ENCODE measurements around the gene ELP5. TPM values are rescaled to one million over a fixed set of nuclear protein-coding genes. Genes with fewer than 3 reads are reported as not detected.

The ELP5 gene
- total and polyA plus RNA-seq, 2 donors (not counting 3 experiments of a cell fraction or from before 2014, with no cell fraction given) = 44.4 to 54.7 TPM

GRCh38 chr17:7237266-7237760, 14.7 kb upstream of the ELP5 start:
- peaks cover under 1% of the 10 kb centered on the region for H4K20me1 ChIP-seq (replicated peaks; ENCODE audit: control insufficient read depth, extremely low read depth, insufficient read depth, low read length)
- H3K4me3 ChIP-seq (replicated peaks in 1 of 3; ENCODE audit: insufficient read depth in 1 of 3, low read depth in 1 of 3, low read length in 3 of 3) = peak overlapping the region; percentile 41 to 96 (median 53)
- H3K4me1 ChIP-seq (ENCODE audit: control insufficient read depth, extremely low read depth, insufficient read depth, low read length) = peaks cover 32% of the 10 kb centered on the region
- peak overlapping the region; percentile 14 for H3K9ac ChIP-seq (replicated peaks; ENCODE audit: extremely low read depth, insufficient read depth, low read length)
- no peaks in the 10 kb centered on the region for H3K9me3 ChIP-seq (replicated peaks; ENCODE audit: control insufficient read depth, insufficient read depth, low read length)
- DNase-seq (ENCODE audit: low read depth, low spot score) = peak; percentile 17
- no peak overlapping the region for H3K27ac ChIP-seq (ENCODE audit: insufficient read depth, low read depth, low read length)
- intact Hi-C loops (cut with micrococcal nuclease) (loop anchor here (5.0 kb wide), 1 partner anchor 620 kb away; the partner anchor contains the start of genes CYB5D1, NAA38 and TMEM88), dilution Hi-C loops (cut with MboI; ENCODE audit: extremely low pct_ligation_motif_present, low sequenced_read_pairs) (no loop called here)
- TF ChIP-seq GATA2 (IDR thresholded peaks at IDR 0.05; ENCODE audit: insufficient read depth, insufficient read length, low read depth, low read length) = no peak
- TF ChIP-seq FOS (IDR thresholded peaks at IDR 0.05; ENCODE audit: borderline replicate concordance, insufficient read depth, low read length) = no peak
- no peak for TF ChIP-seq MAX (IDR thresholded peaks at IDR 0.05; ENCODE audit: insufficient read depth, insufficient read length)
- TF ChIP-seq EZH2 (IDR thresholded peaks at IDR 0.05; ENCODE audit: borderline replicate concordance, low read depth, low read length, severe bottlenecking) = no peak
- no peak for TF ChIP-seq POLR2A (IDR thresholded peaks at IDR 0.05; ENCODE audit: low read depth, low read length)
- no peak for TF ChIP-seq JUN (IDR thresholded peaks at IDR 0.05; ENCODE audit: borderline replicate concordance, insufficient read depth, insufficient read length, low read depth)
- no peak for TF ChIP-seq CTCF (IDR thresholded peaks at IDR 0.05; ENCODE audit: extremely low read depth in 1 of 2, insufficient read depth in 1 of 2, low read depth in 1 of 2, low read length in 2 of 2)
- no peak for TF ChIP-seq POLR2AphosphoS5 (IDR thresholded peaks at IDR 0.05; ENCODE audit: insufficient read depth, low read depth, low read length)
- TF ChIP-seq MYC (IDR thresholded peaks at IDR 0.05; ENCODE audit: low read depth, low read length) = no peak
- POLR2A ChIA-PET = no interaction called here
- no TSS peak for BruUV-seq (replicated peaks)
- CTCF ChIA-PET = interaction anchor here (0.7 to 3.4 kb wide), 5 partner anchors 16 to 324 kb away, joined by 3 to 34 read pairs (median 3); partner anchors contain the start of genes ACADVL, DLG4 and SLC2A4
- peak; percentile 55 for FAIRE-seq
- H3K4me2 ChIP-seq (ENCODE audit: insufficient read depth, low read length) = peak overlapping the region; percentile 64
- peaks cover 15 to 24% of the 10 kb centered on the region in 2 experiments for H3K36me3 ChIP-seq (ENCODE audit: control insufficient read depth in 2 of 2, extremely low read depth in 1 of 2, insufficient read depth in 2 of 2, low read length in 2 of 2)
- no peaks in the 10 kb centered on the region for H3K9me1 ChIP-seq (replicated peaks; ENCODE audit: control insufficient read depth, extremely low read depth, insufficient read depth, low read length)
- no peaks in the 10 kb centered on the region for H3K27me3 ChIP-seq (ENCODE audit: control insufficient read depth in 2 of 2, insufficient read depth in 2 of 2, low read length in 2 of 2)
- no peak overlapping the region for H2AFZ ChIP-seq (ENCODE audit: low read depth, low read length)
- peaks cover 68% of the 10 kb centered on the region for H3K79me2 ChIP-seq (ENCODE audit: control insufficient read depth, insufficient read depth, low read length)
